Fibroblast of gingiva (primary cell): ENCODE data around the gene FAM9A.

Source experiments
- DNase-seq: peaks from one replicate; pipeline ENCODE4 v3.0.0-alpha.2; 2011; ENCODE audit warnings: low read depth

FAM9A gene

GRCh38 chrX:8801041-8801599 lies at the start of gene FAM9A:
FAM9A (minus strand) TSS chrX:8801383; CDS start chrX:8800171, 1,212 bp downstream.
- DNase-seq = no peak

DNA sequence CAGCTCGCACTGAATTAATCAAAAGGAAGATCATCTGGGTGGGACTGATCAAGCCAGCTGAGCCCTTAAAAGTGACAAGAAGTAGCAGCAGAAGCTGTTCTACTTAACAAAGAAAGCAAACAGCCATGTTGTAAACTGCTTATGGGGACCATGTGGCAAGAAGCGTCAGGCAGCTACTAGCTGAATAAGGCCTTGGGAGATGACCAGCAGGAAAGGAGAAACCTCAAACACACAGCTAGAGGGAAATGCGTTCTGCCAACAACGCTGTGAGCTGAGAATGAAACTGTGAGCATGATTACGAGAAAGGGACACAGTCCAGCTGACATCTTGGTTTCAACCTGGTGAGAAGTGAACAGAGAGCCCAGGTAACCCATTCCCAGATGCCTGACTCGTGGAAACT lies 49.3 kb upstream of the FAM9A start:
- no peak for DNase-seq

GRCh38 chrX:8849945-8850344 lies 48.8 kb upstream of the FAM9A start:
- no peak for DNase-seq

GRCh38 chrX:8849458-8849857 lies 48.3 kb upstream of the FAM9A start:
- DNase-seq = no peak

GRCh38 chrX:8848911-8849310 lies 47.7 kb upstream of the FAM9A start:
- DNase-seq = no peak

- DNase-seq = no peak
Observed at GRCh38 chrX:8848441-8848840, 47.3 kb upstream of the FAM9A start.

DNA sequence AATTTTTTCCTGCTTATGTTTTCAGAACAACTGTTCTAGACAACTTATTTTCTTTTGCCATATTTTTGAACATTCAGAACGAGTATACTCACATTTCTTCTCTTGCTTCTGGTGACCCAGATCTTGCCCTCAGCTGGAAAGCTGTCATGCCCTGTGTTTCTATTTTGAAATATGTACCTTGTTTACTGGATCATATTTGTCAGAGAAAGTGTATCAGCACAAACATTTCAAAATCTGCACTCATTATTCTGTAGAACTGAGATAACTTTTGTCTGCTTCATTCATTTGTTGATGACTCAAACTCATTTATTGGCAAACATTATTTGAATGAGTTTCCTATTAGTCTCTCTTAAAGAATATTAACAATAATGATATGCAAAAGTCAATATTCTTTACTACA lies 46.2 kb upstream of the FAM9A start:
- DNase-seq = no peak

DNA sequence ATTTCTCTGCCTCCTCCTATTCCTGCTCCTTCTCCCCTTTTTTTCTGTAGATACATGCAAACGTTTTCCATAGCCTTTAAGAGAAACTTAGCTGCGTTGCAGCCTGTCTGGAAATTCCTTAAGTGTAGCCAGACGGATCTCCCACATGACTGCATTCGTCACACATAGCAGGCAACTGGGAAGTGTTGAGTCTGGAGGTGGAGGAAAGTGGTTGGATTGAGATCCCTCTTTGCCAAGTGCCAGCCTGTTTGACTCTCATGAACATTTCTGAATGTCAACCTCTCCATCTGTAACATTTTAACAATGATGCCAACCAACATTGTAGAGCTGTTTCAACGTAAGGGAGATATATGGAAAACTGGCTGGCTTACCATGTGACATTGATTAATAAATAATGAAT lies 45.1 kb upstream of the FAM9A start:
- DNase-seq = no peak

DNA sequence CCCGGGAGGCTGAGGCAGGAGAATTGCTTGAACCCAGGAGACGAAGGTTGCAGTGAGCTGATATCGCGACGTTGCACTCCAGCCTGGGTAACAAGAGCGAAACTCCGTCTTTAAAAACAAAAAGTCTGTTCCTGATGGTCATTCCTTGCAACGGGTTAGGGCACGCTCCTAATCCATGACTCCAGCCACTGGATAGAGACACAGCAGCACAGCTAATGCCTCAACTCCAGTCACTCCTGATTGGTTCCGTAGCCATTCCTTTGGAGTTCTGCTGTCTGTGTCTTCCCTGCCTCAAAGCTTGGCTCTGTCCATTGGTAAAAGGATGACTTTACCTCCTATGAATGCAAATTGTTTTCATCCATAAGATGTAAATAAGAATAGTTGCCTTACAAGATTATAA lies 44.3 kb upstream of the FAM9A start:
- no peak for DNase-seq

DNA sequence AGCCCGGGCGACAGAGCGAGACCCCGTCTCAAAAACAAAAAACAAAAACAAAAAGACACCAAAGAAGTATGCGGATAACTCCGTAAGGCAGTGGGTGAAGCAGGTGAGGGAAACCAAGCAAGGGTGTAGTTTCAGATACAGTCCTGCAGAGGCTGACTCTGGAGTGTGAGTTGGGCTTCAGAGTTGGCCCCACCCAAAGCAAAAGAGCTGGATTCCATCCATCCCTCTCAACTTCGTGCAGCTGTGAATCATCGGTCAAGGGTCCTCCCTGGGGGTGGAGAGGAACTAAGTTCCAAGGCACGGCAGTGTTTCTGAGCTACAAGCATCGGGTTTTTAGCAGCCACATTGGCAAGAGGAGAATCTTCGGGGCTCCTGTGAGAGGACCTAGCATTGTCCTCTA lies 43.9 kb upstream of the FAM9A start:
- DNase-seq = no peak

GRCh38 chrX:8844157-8844556 lies 43.0 kb upstream of the FAM9A start:
- DNase-seq = no peak

DNA sequence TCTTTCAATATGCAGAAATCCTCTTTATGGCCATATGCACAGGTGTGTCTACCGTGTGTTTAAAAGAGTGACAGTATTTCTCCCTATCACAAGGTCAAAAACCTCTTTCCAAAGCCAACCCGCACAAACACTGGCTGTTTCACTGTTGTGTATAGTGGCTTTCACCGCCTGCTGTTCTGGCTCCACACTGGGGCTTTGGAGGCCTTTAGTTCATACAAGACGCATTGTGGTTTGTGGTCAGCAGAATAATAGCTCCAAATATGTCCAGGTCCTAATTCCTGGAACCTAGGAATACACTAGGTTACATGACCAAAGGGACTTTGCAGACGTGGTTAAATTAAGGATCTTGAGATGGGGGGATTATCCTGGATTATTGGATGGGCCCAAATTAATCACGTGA lies 40.7 kb upstream of the FAM9A start:
- DNase-seq = no peak

- DNase-seq = no peak
Observed at GRCh38 chrX:8834392-8834791, 33.2 kb upstream of the FAM9A start.

- DNase-seq = no peak
Observed at GRCh38 chrX:8832582-8833378, 31.6 kb upstream of the FAM9A start.

GRCh38 chrX:8823698-8824097 lies 22.5 kb upstream of the FAM9A start:
- no peak for DNase-seq

DNA sequence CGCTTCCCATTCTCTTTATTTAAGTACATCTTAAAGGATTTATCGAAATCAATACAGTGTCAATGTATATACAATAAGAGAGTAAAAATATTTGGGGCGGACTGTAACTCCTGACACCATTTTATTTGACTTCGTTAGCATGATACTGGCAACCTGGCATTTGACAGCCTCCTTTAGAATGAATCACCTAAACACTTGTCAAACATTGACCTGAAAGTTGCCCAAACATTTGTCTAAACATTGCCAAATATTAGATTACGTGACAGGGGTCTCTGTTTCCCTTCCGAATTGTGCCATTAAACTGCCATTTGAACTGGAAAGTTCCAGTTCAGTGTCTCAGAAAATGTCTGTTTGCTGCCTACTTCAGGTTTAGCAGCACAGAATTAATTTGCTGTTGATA lies 20.8 kb upstream of the FAM9A start:
- no peak for DNase-seq

GRCh38 chrX:8820910-8821527 lies 19.8 kb upstream of the FAM9A start:
- no peak for DNase-seq

- DNase-seq = peak; percentile 7
Observed at GRCh38 chrX:8815460-8816065, 14.4 kb upstream of the FAM9A start.

- DNase-seq = no peak
Observed at GRCh38 chrX:8813036-8813435, 11.9 kb upstream of the FAM9A start.

GRCh38 chrX:8811611-8812010 lies 10.4 kb upstream of the FAM9A start:
- DNase-seq = no peak

DNA sequence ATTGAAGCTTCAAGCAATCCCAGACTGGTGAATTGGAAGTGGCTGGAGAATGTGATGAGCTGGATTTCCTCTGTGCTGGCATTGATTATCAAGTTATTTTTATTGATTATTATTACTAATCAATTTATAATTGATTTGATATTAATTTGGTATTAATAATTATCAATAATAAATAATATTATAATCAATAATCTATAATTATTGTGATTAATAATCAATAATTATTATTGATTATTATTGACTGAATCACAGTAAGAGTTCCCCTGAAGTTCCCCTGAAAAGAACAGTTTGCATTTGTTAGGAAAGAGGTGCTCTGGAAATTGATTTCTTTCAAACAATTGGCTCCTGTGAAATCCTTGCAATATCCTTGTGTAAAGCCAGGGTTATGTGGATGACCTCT lies 7.5 kb upstream of the FAM9A start:
- DNase-seq = no peak

- DNase-seq = no peak
Observed at GRCh38 chrX:8805974-8806373, 4.8 kb upstream of the FAM9A start.

GRCh38 chrX:8805046-8805445 lies 3.9 kb upstream of the FAM9A start:
- no peak for DNase-seq
